ENCODE results near the gene LRP1B.

DNA sequence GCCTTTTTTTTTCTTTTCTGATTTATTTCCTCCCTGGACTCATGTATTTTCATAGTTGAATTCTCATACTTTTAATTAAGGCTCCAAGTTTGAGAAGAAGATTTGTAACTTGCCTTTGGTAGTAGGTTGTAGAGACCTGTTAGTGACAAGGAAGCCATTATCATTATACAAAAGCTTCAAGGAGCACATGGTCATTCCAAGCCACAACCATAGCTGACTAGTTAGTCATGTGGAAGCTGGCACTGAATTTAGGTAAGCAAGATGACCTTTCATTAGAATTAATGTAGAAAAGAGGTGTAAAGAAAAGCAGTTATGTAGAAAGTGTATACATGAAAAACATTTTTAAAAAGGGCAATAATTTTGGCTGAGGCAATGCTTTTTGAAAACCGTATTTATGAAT lies 89.7 kb downstream of the LRP1B start:
- TF ChIP-seq CTCF (IDR thresholded peaks at IDR 0.05; ENCODE audit: low read length) (no peak), EZH2 (optimal IDR thresholded peaks at IDR 0.05; ENCODE audit: low read depth, low read length) (no peak), EZH2phosphoT487 (IDR thresholded peaks at IDR 0.05; ENCODE audit: low read length) (no peak)
